ENCODE measurements around the gene SLC23A2. TPM values are rescaled to one million over a fixed set of nuclear protein-coding genes. Genes with fewer than 3 reads are reported as not detected.

Gene SLC23A2
- total RNA-seq, 2 donors from 2014 or later: 12.3 to 13.7 TPM

GRCh38 chr20:5003626-5004025 is 2.3 kb upstream of the SLC23A2 start:
- Histone ChIP-seq H3K27ac (ENCODE audit: low read depth, low read length) (no peak overlapping the region), H3K27me3 (ENCODE audit: control insufficient read depth, insufficient read depth, low read length, poor library complexity, severe bottlenecking) (peaks cover 5% of the 10 kb centered on the region), H3K4me3 (ENCODE audit: low read length) (no peak overlapping the region), H3K9me3 (ENCODE audit: control insufficient read depth, low read length) (no peaks in the 10 kb centered on the region), H3K9ac (ENCODE audit: extremely low read depth, low read length, poor library complexity, severe bottlenecking) (no peak overlapping the region), H3K36me3 (ENCODE audit: control insufficient read depth, insufficient read depth, low read length) (no peaks in the 10 kb centered on the region), H3K4me1 (ENCODE audit: control insufficient read depth, insufficient read depth, low read length) (no peaks in the 10 kb centered on the region)
- H3K27ac Mint-ChIP-seq: no peak overlapping the region
- no peak for TF ChIP-seq CTCF (conservative IDR thresholded peaks at IDR 0.05)
- peaks cover 30% of the 10 kb centered on the region for H3K27me3 Mint-ChIP-seq (ENCODE audit: insufficient read depth)
- DNase-seq: no peak
- no peaks in the 10 kb centered on the region for H3K36me3 Mint-ChIP-seq (ENCODE audit: low read depth)
- H3K4me1 Mint-ChIP-seq: peaks cover 16% of the 10 kb centered on the region
- H3K9me3 Mint-ChIP-seq: no peaks in the 10 kb centered on the region
- H3K4me3 Mint-ChIP-seq: no peak overlapping the region
- 56 to 74% methylated on average over 2 to 3 of the region's 3 CpGs for WGBS, 2 experiments (ENCODE audit: insufficient coverage in 1 of 2, insufficient read length in 1 of 2)

GRCh38 chr20:5002077-5002413 is 735 bp upstream of the SLC23A2 start:
- peak overlapping the region; percentile 78 for H3K4me3 Mint-ChIP-seq
- 5 to 18% methylated on average over 4 to 5 of the region's 5 CpGs for WGBS, 2 experiments (ENCODE audit: insufficient coverage in 1 of 2, insufficient read length in 1 of 2)
- DNase-seq: peak; percentile 85
- peaks cover 16% of the 10 kb centered on the region for H3K4me1 Mint-ChIP-seq
- peak overlapping the region; percentile 81 for H3K4me3 ChIP-seq (ENCODE audit: low read length)
- TF ChIP-seq CTCF (conservative IDR thresholded peaks at IDR 0.05): no peak
- no peaks in the 10 kb centered on the region for H3K9me3 Mint-ChIP-seq
- no peaks in the 10 kb centered on the region for H3K36me3 ChIP-seq (ENCODE audit: control insufficient read depth, insufficient read depth, low read length)
- H3K27me3 ChIP-seq (ENCODE audit: control insufficient read depth, insufficient read depth, low read length, poor library complexity, severe bottlenecking): peaks cover 5% of the 10 kb centered on the region
- no peaks in the 10 kb centered on the region for H3K9me3 ChIP-seq (ENCODE audit: control insufficient read depth, low read length)
- no peaks in the 10 kb centered on the region for H3K4me1 ChIP-seq (ENCODE audit: control insufficient read depth, insufficient read depth, low read length)
- peaks cover 30% of the 10 kb centered on the region for H3K27me3 Mint-ChIP-seq (ENCODE audit: insufficient read depth)
- no peaks in the 10 kb centered on the region for H3K36me3 Mint-ChIP-seq (ENCODE audit: low read depth)
- H3K27ac Mint-ChIP-seq: no peak overlapping the region
- no peak overlapping the region for H3K27ac ChIP-seq (ENCODE audit: low read depth, low read length)
- no peak overlapping the region for H3K9ac ChIP-seq (ENCODE audit: extremely low read depth, low read length, poor library complexity, severe bottlenecking)

- Histone ChIP-seq H3K4me3 (ENCODE audit: low read length) (peak overlapping the region; percentile 82), H3K9me3 (ENCODE audit: control insufficient read depth, low read length) (no peaks in the 10 kb centered on the region), H3K27ac (ENCODE audit: low read depth, low read length) (no peak overlapping the region), H3K27me3 (ENCODE audit: control insufficient read depth, insufficient read depth, low read length, poor library complexity, severe bottlenecking) (peaks cover 5% of the 10 kb centered on the region), H3K4me1 (ENCODE audit: control insufficient read depth, insufficient read depth, low read length) (no peaks in the 10 kb centered on the region), H3K9ac (ENCODE audit: extremely low read depth, low read length, poor library complexity, severe bottlenecking) (peak overlapping the region; percentile 6), H3K36me3 (ENCODE audit: control insufficient read depth, insufficient read depth, low read length) (no peaks in the 10 kb centered on the region)
- DNase-seq: peak; percentile 76
- Mint-ChIP-seq H3K36me3 (ENCODE audit: low read depth) (no peaks in the 10 kb centered on the region), H3K27me3 (ENCODE audit: insufficient read depth) (peaks cover 30% of the 10 kb centered on the region), H3K4me1 (peaks cover 16% of the 10 kb centered on the region), H3K27ac (no peak overlapping the region), H3K4me3 (peak overlapping the region; percentile 79), H3K9me3 (no peaks in the 10 kb centered on the region)
- 11 to 18% methylated on average over 27 to 53 of the region's 53 CpGs for WGBS, 2 experiments (ENCODE audit: insufficient coverage in 1 of 2, insufficient read length in 1 of 2)
- no peak for TF ChIP-seq CTCF (conservative IDR thresholded peaks at IDR 0.05)
Observed at GRCh38 chr20:5000263-5001173, 792 bp downstream of the SLC23A2 start.

Data from endodermal cell (in vitro differentiated cells).